BLaER1 (cell line): Measurements from ENCODE around the gene CASQ2.

ENCODE experiments used
- H3K27ac ChIP-seq: shearing (Covaris generic); formaldehyde crosslinking; 2 replicates; pipeline ENCODE4 v1.8.1; 2022
- H3K27me3 ChIP-seq: shearing (Covaris generic); formaldehyde crosslinking; 2 replicates; pipeline ENCODE4 v1.8.1; 2022
- H3K36me3 ChIP-seq: shearing (Covaris generic); formaldehyde crosslinking; 2 replicates; pipeline ENCODE4 v1.8.1; 2022
- H3K4me1 ChIP-seq: shearing (Covaris generic); formaldehyde crosslinking; 2 replicates; pipeline ENCODE4 v1.8.1; 2022
- H3K4me2 ChIP-seq: shearing (Covaris generic); formaldehyde crosslinking; 2 replicates; pipeline ENCODE4 v1.8.1; 2022
- H3K4me3 ChIP-seq: shearing (Covaris generic); formaldehyde crosslinking; 2 replicates; pipeline ENCODE4 v1.8.1; 2022
- H3K9ac ChIP-seq: shearing (Covaris generic); formaldehyde crosslinking; 2 replicates; pipeline ENCODE4 v1.8.1; 2022
- H3K9me3 ChIP-seq: shearing (Covaris generic); formaldehyde crosslinking; 2 replicates; pipeline ENCODE4 v1.8.1; 2022
- H4K20me1 ChIP-seq: shearing (Covaris generic); formaldehyde crosslinking; 2 replicates; pipeline ENCODE4 v1.8.1; 2022
- Cebpa-rat ChIP-seq: shearing (Covaris generic); IDR thresholded peaks from 2 replicates; pipeline ENCODE4 v1.8.1; 2022

Gene CASQ2

DNA sequence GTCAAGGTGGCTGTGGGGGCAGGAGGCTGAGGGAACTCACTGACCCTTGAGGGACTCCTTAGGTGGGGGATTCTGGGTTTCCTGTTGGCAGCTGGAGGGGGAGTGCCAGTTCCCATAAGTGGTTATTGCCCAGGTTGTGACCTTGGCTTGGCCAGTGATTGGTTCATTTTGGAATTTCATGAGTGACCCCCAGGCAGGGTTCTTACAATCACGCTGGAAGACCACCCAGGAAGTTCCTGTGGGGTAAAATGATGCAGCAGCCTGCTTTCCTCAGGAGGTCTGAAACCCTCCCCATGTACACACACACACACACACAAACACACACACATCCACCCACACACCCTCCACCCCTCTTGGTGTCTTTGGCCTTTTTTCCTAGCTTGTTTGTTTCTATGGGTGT, 109.9 kb downstream of the CASQ2 start:
- Histone ChIP-seq H3K9ac (no peak overlapping the region), H4K20me1 (no peaks in the 10 kb centered on the region), H3K4me3 (no peak overlapping the region), H3K36me3 (peaks cover 64% of the 10 kb centered on the region), H3K9me3 (peaks cover 9% of the 10 kb centered on the region), H3K4me2 (no peak overlapping the region), H3K4me1 (peaks cover 34% of the 10 kb centered on the region), H3K27ac (no peak overlapping the region), H3K27me3 (no peaks in the 10 kb centered on the region)
- no peak for TF ChIP-seq Cebpa-rat

DNA sequence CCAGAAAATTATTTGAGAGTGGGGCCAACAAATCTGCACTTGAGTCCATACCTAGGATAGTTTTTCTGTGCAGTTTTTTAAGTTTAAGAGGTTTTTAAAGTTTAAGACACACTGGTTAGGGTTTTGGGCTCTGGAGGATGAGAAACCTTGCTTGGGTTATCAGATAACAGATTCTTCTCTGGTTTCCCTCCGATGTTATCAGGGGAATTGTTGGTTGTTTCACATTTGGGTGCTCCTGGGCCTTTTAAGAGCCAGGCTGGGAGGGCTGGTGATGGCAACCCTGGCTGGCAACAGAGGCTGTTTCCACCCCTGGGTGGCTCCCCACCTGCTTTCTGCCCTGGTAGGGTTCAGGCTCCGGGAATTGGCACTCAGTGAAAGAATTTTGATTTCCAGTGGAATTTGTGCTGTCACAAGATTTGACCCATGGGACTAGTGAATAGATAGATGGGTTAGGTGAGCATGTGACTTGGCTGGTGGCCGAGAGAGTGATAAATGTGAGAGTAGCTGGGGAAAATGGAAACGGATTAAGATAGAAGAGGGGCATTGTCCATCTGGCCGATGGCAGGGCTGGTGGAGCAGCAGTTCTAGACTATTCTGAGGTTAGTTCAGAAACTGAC, 111.9 kb downstream of the CASQ2 start:
- Histone ChIP-seq H4K20me1 (no peaks in the 10 kb centered on the region), H3K27me3 (no peaks in the 10 kb centered on the region), H3K4me3 (no peak overlapping the region), H3K9me3 (peaks cover 9% of the 10 kb centered on the region), H3K36me3 (peaks cover 61% of the 10 kb centered on the region), H3K9ac (no peak overlapping the region), H3K27ac (no peak overlapping the region), H3K4me2 (peak overlapping the region; percentile 32), H3K4me1 (peaks cover 47% of the 10 kb centered on the region)
- no peak for TF ChIP-seq Cebpa-rat

DNA sequence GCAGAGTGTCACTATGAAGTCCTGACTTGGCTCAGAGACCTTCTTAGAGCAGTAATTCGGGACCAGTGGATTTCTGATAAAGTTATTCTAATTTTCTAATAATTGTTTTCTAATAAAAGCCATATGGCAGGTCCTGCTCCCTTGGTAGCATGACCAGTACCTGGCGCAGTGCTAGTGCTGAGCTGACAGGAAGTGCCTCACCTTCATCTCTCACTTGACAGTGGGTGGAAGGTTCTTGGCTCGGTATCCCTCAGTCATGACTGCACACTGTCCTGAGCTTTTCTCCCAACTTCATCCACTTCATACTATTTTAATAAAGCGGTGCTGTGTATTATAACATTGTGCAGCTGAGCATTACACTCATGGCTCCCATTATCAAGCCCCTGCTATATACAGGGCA, 112.6 kb downstream of the CASQ2 start:
- Histone ChIP-seq H4K20me1 (no peaks in the 10 kb centered on the region), H3K27me3 (no peaks in the 10 kb centered on the region), H3K4me1 (peaks cover 51% of the 10 kb centered on the region), H3K4me2 (peak overlapping the region; percentile 79; the same call in 1 of the 2 replicates), H3K9ac (no peak overlapping the region), H3K9me3 (peaks cover 9% of the 10 kb centered on the region), H3K27ac (no peak overlapping the region), H3K36me3 (peaks cover 62% of the 10 kb centered on the region), H3K4me3 (no peak overlapping the region)
- no peak for TF ChIP-seq Cebpa-rat

DNA sequence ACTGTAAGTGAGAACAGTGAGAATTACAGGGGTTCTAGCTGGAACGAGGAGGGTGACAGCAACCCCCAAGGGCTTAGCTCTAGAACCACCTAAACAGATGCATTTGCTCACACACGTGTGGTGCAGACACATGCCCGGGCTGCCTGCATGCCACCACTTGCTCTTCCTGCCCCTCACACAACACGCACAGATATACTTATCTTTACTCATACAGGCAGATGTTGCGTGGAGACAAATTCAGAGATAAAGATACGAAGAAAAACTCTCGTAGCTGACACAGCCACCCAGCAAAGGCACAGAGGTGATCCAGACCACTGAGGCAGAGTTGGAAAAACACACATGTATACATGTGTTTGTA, 113.2 kb downstream of the CASQ2 start:
- no peak for TF ChIP-seq Cebpa-rat
- peak overlapping the region; percentile 72 for H3K27ac ChIP-seq
- no peaks in the 10 kb centered on the region for H3K27me3 ChIP-seq
- peaks cover 54% of the 10 kb centered on the region for H3K4me1 ChIP-seq
- peaks cover 58% of the 10 kb centered on the region for H3K36me3 ChIP-seq
- no peak overlapping the region for H3K4me3 ChIP-seq
- H4K20me1 ChIP-seq = no peaks in the 10 kb centered on the region
- H3K9me3 ChIP-seq = peaks cover 9% of the 10 kb centered on the region
- H3K9ac ChIP-seq = peak overlapping the region; percentile 49; the same call in 1 of the 2 replicates
- H3K4me2 ChIP-seq = peak overlapping the region; percentile 79

DNA sequence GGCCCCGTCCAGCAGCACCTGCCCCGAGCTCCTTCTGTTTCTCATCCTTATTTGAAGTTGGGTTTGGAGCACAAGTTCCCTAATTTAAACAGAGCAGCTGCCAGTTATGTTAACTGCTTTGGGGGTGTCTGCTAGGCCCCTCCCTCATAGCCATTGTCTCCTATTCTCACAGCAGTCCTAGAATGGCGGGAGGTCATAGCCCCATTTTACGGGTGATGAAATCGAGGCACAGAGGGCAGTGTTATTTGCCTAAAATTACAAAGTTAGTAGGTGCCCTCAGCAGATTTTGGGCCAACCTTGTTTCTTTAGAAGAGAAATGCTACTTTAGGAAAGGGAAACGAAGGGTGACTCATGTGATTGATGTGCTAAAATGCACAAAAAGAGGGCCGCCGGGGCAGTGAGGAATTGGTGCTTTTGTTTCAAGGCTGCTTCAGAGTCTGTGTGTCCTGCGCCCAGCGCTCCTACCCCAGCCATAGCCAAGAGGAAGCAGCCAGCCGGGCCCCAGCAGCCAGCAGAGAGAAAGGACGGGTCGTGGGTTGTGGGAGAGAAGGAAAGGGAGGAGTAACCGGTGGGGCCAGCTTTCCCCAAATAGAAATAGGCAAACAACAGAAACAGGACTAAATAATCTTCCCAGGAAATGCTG, 113.7 kb downstream of the CASQ2 start:
- no peak for TF ChIP-seq Cebpa-rat
- Histone ChIP-seq H3K9me3 (peaks cover 9% of the 10 kb centered on the region), H4K20me1 (peaks cover 4% of the 10 kb centered on the region), H3K9ac (peak overlapping the region; percentile 49; the same call in 1 of the 2 replicates), H3K27me3 (no peaks in the 10 kb centered on the region), H3K36me3 (peaks cover 53% of the 10 kb centered on the region), H3K4me1 (peaks cover 59% of the 10 kb centered on the region), H3K27ac (peak overlapping the region; percentile 72), H3K4me3 (no peak overlapping the region), H3K4me2 (peak overlapping the region; percentile 79)

DNA sequence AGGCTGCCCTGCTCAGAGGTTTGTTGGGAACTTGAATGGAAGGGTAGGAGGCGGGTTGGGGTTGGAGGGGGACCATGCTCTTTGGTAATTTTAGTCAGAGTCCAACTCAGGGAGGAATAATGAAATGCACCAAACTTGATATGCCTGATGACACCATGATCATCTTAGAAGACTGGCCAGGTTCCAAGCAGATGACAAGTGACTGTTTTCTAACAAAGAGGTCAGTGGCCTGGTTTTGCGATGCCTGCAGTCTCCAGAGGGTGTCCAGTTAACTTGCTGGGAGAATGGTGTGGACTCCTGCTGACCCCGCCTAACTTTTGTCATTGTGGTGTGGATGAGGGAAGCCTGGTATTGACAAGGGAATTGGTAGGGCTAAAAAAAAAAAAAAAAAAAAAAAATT, 114.4 kb downstream of the CASQ2 start:
- Histone ChIP-seq H4K20me1 (peaks cover 11% of the 10 kb centered on the region), H3K36me3 (peaks cover 46% of the 10 kb centered on the region), H3K4me2 (peak overlapping the region; percentile 79), H3K9me3 (peaks cover 9% of the 10 kb centered on the region), H3K27ac (0 out of 2 replicates have a peak overlapping the region, but pooled peaks have one; percentile 16), H3K9ac (no peak overlapping the region), H3K27me3 (no peaks in the 10 kb centered on the region), H3K4me1 (peaks cover 66% of the 10 kb centered on the region), H3K4me3 (no peak overlapping the region)
- TF ChIP-seq Cebpa-rat = no peak

DNA sequence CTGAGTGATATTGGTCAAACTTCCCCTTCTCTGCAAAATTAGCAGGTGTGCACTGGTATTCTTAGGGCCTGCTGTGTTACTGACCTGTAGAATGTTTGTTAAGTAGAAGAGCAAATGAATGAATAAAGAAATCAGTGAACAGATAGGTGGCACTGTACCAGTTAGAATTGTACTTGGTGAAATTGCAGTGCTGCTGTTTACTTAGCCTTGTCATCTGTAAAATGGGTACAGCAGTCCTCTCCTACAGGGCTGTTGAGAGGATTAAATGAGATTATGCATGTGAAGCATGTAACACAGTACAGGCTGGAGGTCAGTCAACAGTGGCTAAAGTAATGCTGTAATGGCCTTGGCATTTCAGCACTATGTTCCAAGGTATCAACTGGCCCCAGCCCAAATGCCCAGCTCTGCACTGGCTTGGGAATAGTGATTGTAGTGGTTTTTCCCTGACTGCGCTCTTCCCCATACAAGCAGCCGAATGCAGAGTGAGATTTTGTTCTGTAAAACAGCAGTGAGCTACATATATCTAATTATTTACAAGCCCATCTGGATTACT, 116.2 kb downstream of the CASQ2 start:
- Histone ChIP-seq H3K9ac (no peak overlapping the region), H3K4me2 (no peak overlapping the region), H3K4me1 (peaks cover 84% of the 10 kb centered on the region), H3K4me3 (no peak overlapping the region), H3K27me3 (no peaks in the 10 kb centered on the region), H3K9me3 (0 out of 2 replicates have a peak, but pooled peaks cover 2% of the 10 kb centered on the region), H3K36me3 (peaks cover 30% of the 10 kb centered on the region), H4K20me1 (peaks cover 28% of the 10 kb centered on the region), H3K27ac (no peak overlapping the region)
- no peak for TF ChIP-seq Cebpa-rat

DNA sequence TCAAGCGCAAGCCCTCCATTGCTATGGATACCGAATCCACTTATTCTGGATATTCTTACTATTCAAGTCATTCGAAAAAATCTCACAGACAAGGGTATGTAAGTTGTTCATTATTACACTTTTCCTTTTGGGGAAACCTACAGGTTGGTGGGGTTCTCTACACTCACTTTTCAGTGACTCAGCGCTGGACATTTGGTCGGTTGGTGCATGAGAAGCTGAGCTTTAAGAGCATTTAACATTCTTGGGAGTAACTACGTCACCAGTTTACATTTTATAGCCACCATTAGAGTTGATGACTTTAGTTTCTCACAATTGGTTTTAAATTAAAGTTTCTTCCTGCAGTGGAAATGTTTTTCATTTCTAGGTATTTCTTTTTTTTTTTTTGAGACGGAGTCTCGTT, 117.1 kb downstream of the CASQ2 start:
- Histone ChIP-seq H3K9ac (no peak overlapping the region), H3K27me3 (no peaks in the 10 kb centered on the region), H3K27ac (no peak overlapping the region), H4K20me1 (peaks cover 36% of the 10 kb centered on the region), H3K4me1 (peaks cover 77% of the 10 kb centered on the region), H3K4me2 (no peak overlapping the region), H3K4me3 (no peak overlapping the region), H3K36me3 (peaks cover 23% of the 10 kb centered on the region), H3K9me3 (no peaks in the 10 kb centered on the region)
- TF ChIP-seq Cebpa-rat = no peak

DNA sequence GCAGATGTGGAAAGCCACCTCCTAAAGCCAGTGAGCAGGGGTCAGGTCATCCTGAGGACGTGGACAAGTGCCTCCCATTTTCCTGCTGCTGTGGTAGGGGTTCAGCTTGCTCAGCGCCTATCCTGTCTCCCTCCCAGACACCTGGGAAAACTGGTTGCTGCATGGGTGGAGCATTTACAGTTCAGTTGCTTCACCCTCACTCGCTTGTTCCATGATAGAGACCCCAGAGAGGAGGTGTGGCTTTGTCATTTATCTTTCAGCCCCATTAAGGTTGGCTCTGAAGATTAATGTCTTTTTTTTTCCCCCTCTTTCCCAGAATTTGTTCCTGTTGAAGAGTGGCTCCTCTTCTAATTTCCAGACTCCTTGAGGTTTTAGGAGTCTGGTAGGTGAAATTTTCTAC, 117.6 kb downstream of the CASQ2 start:
- Histone ChIP-seq H3K36me3 (peaks cover 23% of the 10 kb centered on the region), H3K27me3 (no peaks in the 10 kb centered on the region), H3K9ac (no peak overlapping the region), H3K4me1 (peaks cover 73% of the 10 kb centered on the region), H3K27ac (no peak overlapping the region), H3K4me3 (no peak overlapping the region), H4K20me1 (peaks cover 40% of the 10 kb centered on the region), H3K9me3 (no peaks in the 10 kb centered on the region), H3K4me2 (no peak overlapping the region; the same call in 1 of the 2 replicates)
- no peak for TF ChIP-seq Cebpa-rat
